ENCODE measurements around the gene NR4A3.
A peak's percentile ranks its signal among the peaks of the same experiment; 100 is the strongest.
"Not testable (repeated sequence)": the region's sequence is repeated elsewhere in the genome, so short reads cannot be mapped to it uniquely, and the experiment has no call there.

NR4A3 gene

DNA sequence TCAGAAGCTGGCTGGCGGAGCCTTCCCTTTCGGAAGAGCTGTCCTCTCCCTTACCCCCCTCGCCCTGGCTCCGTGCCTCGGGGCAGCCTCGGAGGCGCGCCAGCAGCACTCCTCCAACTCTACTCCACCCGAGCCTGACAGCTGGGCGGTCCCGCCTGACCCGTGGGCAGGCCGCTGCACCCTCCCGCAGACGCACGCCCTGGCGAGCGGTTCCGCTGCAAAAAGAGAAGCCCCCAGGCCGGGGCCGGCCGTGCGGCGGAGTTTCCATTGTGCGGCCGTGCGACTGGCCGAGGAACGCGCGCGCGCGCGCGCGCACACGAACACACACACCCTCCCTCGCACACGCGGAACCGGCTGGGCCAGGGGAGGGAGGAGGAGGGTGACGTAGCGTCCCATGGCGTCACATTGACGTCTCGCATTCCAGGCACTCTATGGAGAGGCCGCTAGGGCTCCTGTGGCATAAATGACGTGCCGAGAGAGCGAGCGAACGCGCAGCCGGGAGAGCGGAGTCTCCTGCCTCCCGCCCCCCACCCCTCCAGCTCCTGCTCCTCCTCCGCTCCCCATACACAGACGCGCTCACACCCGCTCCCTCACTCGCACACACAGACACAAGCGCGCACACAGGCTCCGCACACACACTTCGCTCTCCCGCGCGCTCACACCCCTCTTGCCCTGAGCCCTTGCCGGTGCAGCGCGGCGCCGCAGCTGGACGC, at the start of gene NR4A3:
Gene NR4A3 (plus strand): TSS at position 490 of the 713 bp plus-strand sequence. CDS start 6,158 bp downstream, outside the sequence.
- DNase-seq (ENCODE audit: low spot score), result peak; percentile 90

DNA sequence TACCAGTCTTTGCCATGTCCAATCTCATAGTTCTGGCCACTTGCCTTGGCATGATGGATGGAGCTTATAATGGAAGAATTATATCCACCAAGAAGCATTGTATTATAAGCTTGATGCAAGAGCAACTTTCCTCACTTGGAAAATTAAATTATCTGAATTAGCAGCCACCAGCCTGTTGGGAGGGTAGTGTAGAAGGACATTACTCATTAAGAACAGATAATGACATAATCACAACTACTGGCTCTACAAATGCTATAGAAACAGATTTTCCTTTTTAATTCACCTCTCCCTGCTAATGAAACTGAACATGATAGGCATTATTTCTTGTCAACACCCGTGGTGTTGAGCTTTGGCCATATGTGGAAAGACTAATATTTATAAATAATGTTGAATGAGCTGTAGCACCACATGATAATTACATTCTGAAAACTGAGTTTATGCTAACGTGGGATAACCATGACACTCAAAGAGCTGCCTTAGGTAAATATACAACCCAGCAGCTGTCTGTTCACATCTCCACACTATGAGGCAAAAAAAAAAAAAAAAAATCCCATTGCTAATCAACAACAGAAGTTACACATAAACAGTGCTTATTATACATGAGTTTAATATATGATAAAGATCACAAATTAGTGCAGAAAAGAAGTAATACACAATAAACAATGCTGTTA, 48.1 kb upstream of the NR4A3 start:
- DNase-seq (ENCODE audit: low spot score), result no peak

DNA sequence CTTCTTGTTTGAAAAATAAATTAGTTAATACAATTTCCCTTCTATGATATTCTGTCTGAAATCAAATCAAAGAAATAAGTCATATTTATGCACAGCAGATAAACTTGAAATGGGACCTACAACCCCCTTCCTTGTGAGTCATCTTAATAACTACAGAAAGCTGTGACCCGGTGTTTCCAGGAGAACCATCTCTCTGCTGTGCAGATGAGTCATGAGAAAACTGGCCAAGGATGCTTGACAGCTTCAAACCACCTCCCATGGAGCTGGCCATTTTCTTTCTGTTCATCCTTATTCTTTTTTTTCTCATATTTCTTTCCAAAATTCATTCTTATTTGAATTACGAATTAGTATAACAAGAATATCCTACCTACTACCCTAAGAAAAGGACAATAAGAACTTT, 43.4 kb upstream of the NR4A3 start:
- peak; percentile 79 for DNase-seq (ENCODE audit: low spot score)

DNA sequence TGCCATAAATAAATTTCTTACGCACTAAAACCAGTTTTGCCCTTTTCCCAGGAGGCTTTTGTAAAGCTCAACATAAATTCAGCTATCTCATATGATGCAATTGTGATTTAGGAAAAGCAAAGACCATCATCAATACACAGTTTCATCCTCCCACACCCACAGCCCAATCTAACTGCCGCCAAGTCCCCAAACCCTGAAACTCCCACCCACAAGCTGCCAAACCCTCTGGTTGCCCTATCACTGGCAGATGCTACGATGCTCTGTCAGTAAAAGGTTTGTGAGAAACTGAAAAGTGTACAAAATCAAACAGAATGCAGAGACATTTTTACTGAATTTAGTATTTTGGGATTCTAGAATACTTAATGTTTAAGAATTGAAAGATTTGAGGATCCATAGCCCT, 42.8 kb upstream of the NR4A3 start:
- no peak for DNase-seq (ENCODE audit: low spot score)

DNA sequence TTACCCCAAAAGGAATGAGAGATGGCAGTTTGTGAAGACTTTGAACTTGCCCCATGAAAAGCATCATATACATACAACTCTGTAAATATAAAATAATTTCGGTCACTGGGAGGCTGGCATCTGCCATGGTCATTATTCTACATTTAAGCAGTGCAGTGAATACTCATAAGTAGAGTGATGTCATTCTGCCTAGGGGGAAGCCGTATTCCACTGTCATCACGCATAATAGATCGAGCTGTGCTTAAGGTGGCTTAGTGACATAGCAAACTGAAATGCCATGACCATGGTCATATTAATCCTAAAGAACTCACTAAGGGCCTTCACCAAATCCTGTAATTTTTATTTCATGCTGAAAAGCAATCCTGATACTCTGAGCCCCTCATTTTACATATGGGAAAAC, 42.4 kb upstream of the NR4A3 start:
- DNase-seq (ENCODE audit: low spot score), result no peak

DNA sequence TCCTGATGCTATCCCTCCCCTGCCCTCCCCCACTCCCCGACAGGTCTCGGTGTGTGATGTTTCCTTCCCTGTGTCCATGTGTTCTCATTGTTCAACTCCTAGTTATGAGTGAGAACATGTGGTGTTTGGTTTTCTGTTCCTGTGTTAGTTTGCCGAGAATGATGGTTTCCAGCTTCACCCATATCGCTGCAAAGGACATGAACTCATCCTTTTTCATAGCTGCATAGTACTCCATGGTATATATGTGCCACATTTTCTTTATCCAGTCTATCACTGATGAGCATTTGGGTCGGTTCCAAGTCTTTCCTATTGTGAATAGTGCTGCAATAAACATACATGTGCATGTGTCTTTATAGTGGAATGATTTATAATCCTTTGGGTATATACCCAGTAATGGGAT, 39.3 kb upstream of the NR4A3 start:
- DNase-seq (ENCODE audit: low spot score), result not testable (repeated sequence)

DNA sequence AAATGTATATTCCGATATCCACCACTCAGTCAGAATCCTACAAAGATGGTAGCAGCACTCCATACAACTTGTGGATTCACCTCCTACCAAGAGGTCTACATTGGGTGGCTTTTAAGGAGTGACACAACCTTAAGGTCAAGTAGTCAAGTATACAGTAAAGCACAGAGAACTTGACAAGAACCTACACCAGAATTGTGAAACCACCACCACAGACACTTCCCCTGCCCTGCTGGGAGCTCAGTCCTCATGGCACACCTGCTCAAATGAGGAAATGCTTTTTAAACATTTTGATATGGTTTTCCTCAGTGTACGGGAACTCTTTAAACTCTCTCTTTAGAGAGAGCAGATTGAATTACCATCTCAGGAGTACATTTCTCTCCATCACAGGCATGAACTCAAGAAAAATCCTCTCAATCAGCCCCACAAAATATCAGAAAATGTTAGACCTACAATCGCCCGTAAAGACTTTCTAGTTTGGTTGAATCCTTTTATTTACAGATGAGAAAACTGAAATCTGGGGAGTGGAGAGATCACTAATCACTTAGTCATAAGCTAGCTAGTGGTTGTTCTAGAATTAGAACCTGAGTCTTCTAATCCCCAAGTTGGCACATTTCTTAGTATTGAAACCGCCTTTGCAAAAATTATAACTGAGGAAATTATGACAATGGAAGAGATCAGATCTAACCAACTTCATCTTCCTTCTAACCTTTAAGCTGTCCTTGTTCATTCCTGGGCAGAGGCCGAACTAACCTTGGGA, 38.5 kb upstream of the NR4A3 start:
- no peak for DNase-seq (ENCODE audit: low spot score)

DNA sequence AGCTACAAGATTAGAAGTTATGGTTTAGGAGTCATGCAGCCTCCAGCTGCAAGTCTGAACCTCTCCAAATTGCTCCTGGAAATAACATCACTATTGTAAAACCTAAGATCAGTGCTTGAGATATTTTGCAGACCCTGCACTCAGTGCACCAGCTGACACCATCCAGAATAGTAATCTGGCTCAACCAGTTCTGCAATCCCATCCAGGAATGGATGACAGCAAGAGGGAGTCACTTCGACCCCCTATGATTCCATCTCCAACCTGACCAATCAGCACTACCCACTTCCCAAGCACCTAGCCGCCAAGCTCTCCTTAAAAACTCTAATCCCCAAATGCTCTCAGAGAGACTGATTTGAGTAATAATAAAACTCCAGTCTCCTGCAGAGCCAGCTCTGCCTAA, 37.9 kb upstream of the NR4A3 start:
- DNase-seq (ENCODE audit: low spot score), result no peak

DNA sequence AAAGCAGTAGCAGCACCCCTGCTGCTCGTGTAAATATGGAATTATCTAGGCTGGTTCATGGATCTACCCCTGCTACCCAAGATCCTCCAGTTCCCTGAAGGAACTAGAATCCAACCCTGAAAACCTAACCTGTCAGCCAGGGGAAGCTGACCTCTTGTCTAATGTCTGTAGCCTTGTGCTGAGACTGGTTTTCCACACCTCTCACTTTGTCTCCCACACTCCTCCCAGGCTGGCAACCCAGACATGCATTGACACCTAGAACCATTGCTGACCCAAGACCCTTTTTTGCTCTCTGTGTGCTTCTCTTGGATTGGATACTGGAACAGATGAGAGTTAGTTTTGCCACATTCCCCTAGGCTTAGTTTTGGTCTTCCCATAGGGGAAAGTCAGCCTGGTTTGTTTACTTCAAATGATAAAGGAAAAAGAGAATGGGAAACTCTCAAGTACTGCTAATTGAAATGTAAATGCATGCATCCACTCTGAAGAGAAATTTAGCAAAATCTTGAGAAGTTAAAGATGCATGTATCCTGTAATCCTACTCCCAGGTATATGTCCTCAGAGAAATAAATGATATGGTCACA, 36.6 kb upstream of the NR4A3 start:
- no peak for DNase-seq (ENCODE audit: low spot score)

DNA sequence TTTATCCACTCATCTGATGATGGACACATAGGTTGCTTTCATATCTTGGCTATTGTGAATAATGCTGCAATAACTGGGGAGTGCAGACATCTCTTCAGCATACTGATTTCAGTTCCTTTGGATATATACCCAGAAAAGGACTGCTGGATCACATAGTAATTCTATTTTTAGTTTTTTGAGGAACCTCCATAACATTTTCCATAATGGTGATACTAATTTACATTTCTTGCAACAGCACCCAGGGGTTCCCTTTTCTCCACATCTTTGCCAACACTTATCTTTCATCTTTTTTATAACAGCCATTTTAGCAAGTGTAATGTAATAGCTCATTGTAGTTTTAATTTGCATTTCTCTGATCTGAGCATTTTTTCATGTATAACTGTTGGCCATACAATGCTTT, 34.1 kb upstream of the NR4A3 start:
- DNase-seq (ENCODE audit: low spot score), result no peak

DNA sequence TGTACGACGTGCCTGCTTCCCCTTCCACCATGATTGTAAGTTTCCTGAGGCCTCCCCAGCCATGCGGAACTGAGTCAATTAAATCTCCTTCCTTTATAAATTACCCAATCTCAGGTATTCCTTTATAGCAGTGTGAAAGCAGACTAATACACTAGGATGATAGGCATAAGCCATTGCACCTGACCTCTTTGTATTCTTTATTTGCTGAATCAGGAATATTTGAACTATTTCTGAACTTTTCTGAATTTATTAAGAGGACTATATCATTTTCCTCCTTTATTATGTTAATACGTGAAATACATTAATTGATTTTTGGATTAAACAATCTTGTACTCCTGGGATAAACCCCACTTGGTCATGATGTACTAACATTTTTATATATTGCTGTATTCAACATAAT, 28.2 kb upstream of the NR4A3 start:
- no peak for DNase-seq (ENCODE audit: low spot score)

DNA sequence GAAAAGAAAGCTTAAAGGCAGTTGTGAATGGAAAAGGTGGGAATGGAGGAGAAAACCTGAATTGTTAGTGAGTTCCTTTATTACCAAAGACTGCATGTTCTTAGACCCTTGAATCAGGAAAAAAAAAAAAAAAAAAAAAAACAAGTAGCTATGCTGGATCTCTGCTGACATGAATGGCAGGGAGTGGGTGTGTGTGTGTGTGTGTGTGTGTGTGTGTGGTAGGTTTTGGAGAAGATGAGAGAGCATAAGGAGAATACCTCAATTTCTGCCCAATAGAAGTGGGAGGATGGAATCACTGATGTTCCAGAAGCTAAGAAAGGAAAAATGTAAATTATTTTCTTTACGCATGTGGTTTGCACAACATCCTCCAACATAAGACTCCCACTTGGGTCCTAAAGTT, 25.5 kb upstream of the NR4A3 start:
- no peak for DNase-seq (ENCODE audit: low spot score)

DNA sequence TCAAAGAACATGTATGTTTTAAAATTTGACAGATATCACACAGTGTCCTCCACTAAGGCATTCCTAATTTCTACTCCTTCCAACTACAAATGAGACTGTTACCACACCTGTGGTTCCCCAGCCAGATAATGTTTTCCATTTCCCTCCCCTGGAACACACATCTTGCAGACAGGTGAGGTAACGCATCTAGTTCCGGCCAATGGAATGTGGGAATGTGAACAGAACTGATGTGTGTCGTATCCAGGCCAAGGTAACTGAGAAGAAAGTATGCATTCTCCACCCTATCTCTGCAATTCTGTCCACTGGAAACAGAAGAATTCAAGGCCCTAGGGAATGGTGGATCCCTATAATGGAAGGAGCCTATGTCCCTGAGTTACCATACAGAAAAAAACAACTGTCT, 19.9 kb upstream of the NR4A3 start:
- no peak for DNase-seq (ENCODE audit: low spot score)

DNA sequence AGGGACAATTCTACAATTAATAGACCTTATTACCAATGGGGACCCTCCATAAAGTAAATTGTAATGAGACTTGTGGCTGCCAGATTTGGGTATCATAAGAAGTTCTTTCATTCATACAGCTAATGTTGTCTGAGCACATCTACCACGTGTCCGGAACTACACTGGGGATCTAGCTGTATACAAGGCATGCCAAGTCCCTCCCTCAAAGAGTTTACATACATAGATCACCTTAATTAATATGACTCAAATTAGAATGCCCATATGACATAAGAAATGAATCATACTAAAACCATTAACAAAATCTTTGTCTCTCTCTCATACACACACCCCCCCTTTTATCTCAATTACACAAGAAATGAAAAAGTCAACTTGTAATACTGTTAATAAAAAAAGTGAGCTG, 18.0 kb upstream of the NR4A3 start:
- no peak for DNase-seq (ENCODE audit: low spot score)

DNA sequence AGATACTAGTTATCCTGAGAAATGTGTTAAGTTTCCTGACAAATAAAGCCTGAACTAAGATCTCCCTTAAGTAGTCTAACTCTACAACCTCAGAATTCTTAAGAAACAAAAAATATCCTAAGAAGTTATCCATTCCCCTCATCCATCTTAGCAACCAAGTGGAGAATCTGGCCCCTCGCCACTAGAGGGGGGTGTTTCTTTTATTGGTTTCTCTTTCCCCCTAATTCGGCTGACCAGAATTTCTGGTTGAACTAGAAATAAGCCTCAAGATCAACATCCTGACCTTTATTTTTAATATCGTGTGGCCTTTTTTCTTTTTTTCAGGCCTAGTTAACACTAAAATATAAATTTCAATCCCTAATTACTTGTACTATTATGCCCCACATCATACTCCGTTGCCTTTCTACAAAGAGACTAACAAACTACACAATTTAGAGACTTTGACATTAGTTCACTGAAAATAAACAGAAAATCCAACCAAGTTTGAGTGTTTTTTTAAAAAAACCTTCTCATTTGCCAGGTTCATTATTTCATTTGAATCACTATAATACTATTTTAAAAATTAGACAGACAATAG, 14.3 kb upstream of the NR4A3 start:
- peak; percentile 58 for DNase-seq (ENCODE audit: low spot score)

DNA sequence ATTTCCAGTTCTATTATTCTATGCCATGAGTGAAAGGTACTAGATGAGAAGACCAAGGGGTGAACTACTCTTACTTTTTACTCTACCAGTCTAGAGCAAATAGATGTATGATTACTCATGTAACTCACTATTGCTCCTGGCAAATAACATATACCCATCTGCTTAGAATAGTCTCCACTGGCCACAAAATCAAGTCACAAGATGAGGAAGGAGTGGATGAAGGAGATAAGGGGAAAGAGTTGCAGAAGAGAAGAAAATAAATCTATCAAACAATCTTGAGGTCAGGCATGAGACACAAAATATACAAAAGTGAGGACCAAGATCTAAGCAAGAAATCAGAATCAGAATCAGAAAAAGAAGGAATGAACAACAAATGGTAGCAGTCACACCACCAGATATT, 13.7 kb upstream of the NR4A3 start:
- no peak for DNase-seq (ENCODE audit: low spot score)

DNA sequence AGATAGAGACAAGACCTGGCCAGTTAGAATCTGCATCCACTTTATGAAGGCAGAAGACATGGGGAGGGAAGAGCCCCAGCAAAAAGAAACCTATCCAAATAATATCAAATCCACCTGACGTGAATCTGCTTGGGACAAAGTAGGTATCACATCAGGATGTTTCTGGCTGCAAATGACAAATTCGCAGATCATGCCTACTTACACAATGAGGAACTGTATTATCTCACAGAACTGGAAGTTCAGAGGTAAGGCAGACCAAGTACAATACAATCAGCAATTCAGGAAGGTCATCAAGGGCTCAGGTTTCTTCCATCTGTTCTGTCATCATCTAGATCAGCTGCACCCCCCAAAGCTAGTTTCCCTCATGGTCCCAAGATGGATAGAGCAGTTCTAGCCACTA, 13.2 kb upstream of the NR4A3 start:
- no peak for DNase-seq (ENCODE audit: low spot score)

DNA sequence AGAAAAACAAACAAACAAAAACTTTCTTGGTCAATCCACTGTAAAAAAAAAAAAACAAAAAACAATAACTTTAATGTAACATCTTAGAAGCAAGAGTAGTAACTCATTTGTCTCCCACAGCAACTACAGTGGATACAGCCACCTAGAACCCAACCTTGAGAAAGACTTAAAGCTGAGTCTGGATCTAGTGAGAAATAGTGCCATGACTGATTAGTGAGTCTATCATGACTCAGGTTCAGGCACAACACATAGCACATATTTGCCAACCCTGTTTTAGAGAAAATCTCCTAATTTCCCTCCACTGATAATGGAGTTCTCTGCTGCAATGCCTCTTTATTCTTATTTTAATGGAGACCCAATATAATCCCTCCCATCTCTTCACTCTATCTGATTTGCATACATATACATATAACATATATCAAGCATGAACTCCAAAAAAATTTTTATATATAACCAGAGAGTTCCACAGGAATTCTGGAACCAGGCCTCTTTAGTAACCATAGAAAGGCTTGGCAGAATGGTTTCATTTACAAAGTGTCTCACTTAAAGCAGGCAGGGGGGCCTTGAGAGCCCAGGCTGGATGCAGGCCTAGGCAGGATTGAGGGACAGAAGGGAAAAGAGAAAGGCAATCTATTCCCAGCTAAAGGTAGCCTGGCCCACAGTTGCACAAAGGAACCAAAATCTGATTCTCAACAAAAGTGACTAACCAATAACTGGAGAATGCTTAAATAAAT, 11.9 kb upstream of the NR4A3 start:
- no peak for DNase-seq (ENCODE audit: low spot score)

DNA sequence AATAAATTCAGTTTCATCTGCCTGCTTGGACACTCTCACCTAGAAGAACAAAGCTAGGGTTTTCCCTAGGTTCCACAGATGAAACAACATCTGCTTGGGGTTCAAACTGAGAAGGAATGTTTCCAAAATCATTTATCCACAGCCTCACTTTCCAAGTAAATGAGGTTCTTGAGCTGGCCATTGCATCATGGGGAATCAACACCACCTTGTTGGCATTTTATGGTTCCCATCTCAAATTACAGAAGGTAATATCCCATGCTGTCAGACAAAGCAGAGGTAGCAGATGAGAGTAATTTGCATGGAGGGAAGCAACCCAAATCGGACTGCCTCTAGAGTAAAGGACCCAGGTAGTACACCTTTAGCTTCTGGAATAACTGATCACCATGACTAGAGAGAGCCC, 10.5 kb upstream of the NR4A3 start:
- DNase-seq (ENCODE audit: low spot score), result no peak

DNA sequence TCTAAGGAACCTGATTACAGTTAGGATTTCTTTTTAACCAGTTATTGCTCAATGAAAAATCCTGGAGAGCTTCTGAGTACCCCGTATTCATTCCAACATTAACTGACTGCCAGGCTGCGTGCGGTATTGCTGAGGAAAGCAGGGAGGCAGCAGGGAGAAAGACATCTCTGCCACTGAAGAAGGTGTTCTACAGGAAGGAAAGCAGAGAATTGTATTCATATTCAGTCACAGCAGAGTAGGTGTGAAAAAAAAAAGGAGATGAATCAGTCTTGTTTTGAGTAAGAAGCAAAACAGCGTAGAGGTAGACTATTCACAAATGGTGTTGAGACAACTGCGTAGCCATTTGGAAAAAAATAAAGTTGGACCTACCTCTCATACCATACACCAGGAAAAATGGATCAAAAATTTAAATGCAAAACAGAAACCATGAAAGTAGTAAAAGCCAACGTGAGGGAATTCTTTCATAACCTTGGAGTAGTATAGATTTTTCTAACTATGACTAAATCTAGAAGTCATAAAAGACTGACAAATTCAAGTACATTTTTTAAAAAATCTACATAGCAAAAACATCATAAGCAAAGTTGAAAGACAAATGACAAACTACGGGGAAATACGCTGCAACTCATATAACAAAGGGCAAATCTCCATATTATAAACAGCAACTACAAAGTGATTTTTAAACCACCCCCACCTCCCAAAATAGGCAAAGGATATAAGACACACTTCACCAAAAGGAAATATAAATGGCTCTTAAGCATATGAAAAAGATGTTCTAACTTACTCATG, 9.9 kb upstream of the NR4A3 start:
- DNase-seq (ENCODE audit: low spot score), result no peak

DNA sequence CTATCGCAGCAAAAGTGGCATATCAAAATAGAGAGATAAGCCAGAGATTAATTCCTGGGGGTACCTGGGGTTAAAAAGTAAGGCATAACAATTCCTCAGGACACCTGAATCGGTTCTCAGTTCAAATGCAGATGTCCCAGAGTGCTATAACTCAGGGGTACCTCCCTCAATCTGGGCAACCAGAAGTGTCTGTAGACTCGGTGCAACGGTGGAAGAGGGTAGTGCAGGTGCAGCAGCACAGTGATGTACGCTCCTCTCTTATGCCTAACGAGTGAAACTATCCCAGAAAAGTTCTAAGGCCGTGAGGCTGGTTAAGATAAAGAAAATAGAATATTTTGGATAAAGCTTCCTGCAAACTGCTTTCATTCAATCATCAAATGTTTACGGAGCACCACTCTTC, 7.9 kb upstream of the NR4A3 start:
- no peak for DNase-seq (ENCODE audit: low spot score)
